Measurements from ENCODE around the gene CYB5A. TPM values are rescaled to one million over a fixed set of nuclear protein-coding genes. Genes with fewer than 3 reads are reported as not detected.

CYB5A gene
- total and polyA plus RNA-seq, 9 of the 15 experiments (the other 6 are each of a cell fraction or from before 2014, with no cell fraction given): 11.9 to 22.6 (median 14.1) TPM

- intact Hi-C loops (cut with micrococcal nuclease) (no loop called here), in situ Hi-C loops (cut with MboI) (no loop called here)
- WGBS (ENCODE audit: insufficient coverage, low coverage, missing lambda C conversion rate): 45% methylated on average over 25 of the region's 29 CpGs
- Histone ChIP-seq H3K9me1 (ENCODE audit: control insufficient read depth, insufficient read depth, low read length) (no peaks in the 10 kb centered on the region), H2AFZ (ENCODE audit: low read depth, low read length) (no peak overlapping the region), H3K27ac (ENCODE audit: extremely low read depth, low read depth, low read length) (no peak overlapping the region), H4K20me1 (replicated peaks; ENCODE audit: control insufficient read depth, insufficient read depth, low read length) (no peaks in the 10 kb centered on the region), H3K4me1 (replicated peaks in 1 of 2; ENCODE audit: control insufficient read depth in 2 of 2, insufficient read depth in 2 of 2, low read length in 2 of 2) (no peaks in the 10 kb centered on the region), H3K9ac (ENCODE audit: insufficient read depth in 1 of 2, low read depth in 2 of 2, low read length in 2 of 2) (no peak overlapping the region), H3K4me3 (no peak overlapping the region), H3K4me2 (ENCODE audit: insufficient read depth, low read length) (no peak overlapping the region), H3K9me3 (replicated peaks; ENCODE audit: control insufficient read depth, insufficient read depth, low read depth, low read length) (no peaks in the 10 kb centered on the region), H3K79me2 (ENCODE audit: control insufficient read depth, insufficient read depth, low read length) (no peaks in the 10 kb centered on the region), H3K27me3 (ENCODE audit: control insufficient read depth in 2 of 2, insufficient read depth in 2 of 2, low read length in 2 of 2) (no peaks in the 10 kb centered on the region), H3K36me3 (ENCODE audit: control insufficient read depth, insufficient read depth, low read length) (no peaks in the 10 kb centered on the region)
- no peak for ATAC-seq
- FAIRE-seq: no peak
- ChIA-PET CTCF (ENCODE audit: low intra/inter-chr PET ratio) (no interaction called here), POLR2A (no interaction called here)
- BruUV-seq (replicated peaks): no TSS peak
- DNase-seq (ENCODE audit: extremely low read depth in 1 of 4, low spot score in 3 of 4): no peak
- no peak for TF ChIP-seq MEF2D (tag; conservative IDR thresholded peaks at IDR 0.05; ENCODE audit: low read depth)
- TF ChIP-seq ZNF778 (CRISPR knock-in tag; IDR thresholded peaks at IDR 0.05): no peak
- TF ChIP-seq CTCF (IDR thresholded peaks at IDR 0.05 in 2 of 3, conservative IDR thresholded peaks at IDR 0.05 in 1 of 3; ENCODE audit: insufficient read depth in 2 of 3, low read depth in 1 of 3, low read length in 3 of 3): no peak
- TF ChIP-seq CLOCK (CRISPR knock-in tag; IDR thresholded peaks at IDR 0.05; ENCODE audit: borderline replicate concordance): no peak
- no peak for TF ChIP-seq HDGF (IDR thresholded peaks at IDR 0.05)
- no peak for TF ChIP-seq RBM14 (IDR thresholded peaks at IDR 0.05; ENCODE audit: borderline replicate concordance, insufficient read depth, low read depth, low read length)
- TF ChIP-seq THAP12 (CRISPR knock-in tag; IDR thresholded peaks at IDR 0.05): no peak
- TF ChIP-seq ZNF121 (CRISPR knock-in tag; conservative IDR thresholded peaks at IDR 0.05): no peak
- TF ChIP-seq BCOR (IDR thresholded peaks at IDR 0.05): no peak
- TF ChIP-seq NR2C2 (CRISPR knock-in tag; IDR thresholded peaks at IDR 0.05): no peak
- no peak for TF ChIP-seq NR2C2 (tag; IDR thresholded peaks at IDR 0.05)
- no peak for TF ChIP-seq CXXC5 (CRISPR knock-in tag; IDR thresholded peaks at IDR 0.05)
Observed at GRCh38 chr18:74316257-74317170, 24.8 kb upstream of the CYB5A start.
